GM11168 (cell line): ENCODE measurements around the gene TTC23L.

Experiments used
- in situ Hi-C: fragments of 300-500 bp; cut with MboI; formaldehyde crosslinking; loops from one replicate; pipeline ENCODE4 v1.12.0; 2022; ENCODE audit warnings: low sequenced_read_pairs; ENCODE audit not compliant: unreplicated experiment

TTC23L gene

DNA sequence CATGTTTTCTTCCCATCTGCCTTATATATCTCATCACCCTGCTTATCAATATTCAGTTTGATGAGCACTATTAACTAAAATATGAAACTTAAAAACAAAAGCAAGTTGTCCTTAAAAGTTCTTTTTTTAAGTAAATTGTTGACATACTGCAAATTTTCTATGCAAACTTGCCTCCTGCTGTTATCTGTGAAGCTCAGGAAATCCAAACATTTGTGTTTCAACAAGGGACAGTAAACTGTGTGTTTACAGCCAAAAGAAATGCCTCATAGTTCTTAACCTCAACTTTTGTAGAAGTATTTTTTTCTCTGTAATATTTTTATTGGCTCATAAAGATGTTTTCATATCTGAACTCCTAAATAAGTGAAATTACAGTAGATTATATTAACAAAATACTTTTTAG, 7.7 kb upstream of the TTC23L start:
- in situ Hi-C loops = no loop called here

DNA sequence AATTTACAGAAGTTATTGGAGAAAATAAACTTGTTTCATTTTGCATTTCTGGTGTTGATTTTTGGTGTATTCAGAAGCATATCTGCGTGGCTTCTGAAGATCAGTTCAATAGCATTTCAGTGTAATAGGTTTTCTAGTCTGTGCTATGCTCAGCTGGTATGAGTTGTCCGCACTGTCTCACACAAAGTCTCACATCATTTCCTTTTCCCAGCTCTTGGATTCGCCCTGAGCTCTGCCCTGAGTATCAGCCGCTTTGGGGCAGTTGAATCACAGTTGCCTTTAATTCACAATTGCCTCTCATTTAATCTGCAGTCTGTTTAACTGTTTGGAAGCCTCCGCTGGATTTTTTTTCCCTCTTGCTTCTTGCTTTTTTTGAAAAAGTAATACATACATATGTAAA, 6.4 kb upstream of the TTC23L start:
- in situ Hi-C loops = no loop called here

DNA sequence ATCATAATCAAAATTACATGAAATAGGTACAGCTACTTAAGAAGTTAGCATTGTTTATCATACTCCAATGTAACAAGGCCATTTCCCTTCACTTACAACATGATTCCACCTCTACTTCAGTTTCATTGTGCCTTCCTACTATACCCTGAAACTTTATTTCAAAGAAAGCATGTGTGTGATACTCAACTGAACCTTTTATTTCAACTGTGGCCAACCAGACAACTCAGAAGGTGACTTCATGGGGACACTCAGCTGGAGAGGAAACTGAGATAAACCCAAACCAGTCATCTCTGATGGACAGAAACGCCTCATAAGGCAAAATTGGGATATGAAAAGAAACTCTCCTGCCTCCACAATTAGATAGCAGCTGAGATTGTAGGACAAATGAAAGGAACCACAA, 5.9 kb upstream of the TTC23L start:
- in situ Hi-C loops = no loop called here

DNA sequence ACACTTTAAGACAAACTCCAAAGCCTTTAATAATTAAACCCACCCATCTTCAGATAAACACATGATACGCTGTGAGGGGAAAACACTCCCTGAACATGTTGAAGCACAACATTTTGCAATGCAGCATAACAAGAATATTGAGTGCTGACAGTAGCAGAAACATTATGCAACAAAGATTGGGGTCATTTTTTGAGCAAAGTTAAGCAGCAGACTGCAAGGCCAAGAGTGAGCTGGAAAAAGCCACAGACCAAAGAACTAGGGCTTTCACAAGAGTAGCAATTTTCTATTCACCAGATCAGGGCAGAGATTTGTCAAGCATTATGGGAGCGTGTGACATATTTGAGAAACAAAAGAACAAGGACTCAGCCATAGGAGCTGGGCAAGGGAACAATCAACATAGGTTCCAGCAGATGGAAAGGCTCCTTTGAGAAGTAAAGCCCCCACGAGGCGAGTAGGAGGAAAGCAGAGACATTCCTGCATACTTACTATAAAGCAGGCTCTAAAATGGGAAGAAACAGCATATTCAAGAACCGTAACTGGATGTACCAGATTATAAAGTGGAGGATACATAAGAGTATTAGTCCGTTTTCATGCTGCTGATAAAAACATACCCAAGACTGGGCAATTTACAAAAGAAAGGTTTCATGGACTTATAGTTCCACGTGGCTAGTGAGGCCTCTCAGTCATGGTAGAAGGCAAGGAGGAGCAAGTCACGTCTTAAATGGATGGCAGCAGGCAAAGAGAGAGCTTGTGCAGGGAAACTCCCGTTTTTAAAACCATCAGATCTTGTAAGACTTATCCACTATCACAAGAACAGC, 4.8 kb upstream of the TTC23L start:
- in situ Hi-C loops = no loop called here

DNA sequence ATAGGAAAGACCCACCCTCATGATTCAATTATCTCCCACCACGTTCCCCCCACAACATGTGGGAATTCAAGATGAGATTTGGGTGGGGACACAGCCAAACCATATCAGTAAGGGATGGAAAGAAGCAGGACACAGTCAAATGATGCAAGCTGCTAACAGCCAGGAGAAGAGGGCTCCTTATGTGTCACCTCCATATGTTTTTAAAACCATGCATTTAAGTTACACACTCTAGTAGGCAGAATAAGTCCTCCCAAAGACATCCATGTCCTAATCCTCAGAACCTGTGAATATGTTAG, 4.2 kb upstream of the TTC23L start:
- in situ Hi-C loops = no loop called here

DNA sequence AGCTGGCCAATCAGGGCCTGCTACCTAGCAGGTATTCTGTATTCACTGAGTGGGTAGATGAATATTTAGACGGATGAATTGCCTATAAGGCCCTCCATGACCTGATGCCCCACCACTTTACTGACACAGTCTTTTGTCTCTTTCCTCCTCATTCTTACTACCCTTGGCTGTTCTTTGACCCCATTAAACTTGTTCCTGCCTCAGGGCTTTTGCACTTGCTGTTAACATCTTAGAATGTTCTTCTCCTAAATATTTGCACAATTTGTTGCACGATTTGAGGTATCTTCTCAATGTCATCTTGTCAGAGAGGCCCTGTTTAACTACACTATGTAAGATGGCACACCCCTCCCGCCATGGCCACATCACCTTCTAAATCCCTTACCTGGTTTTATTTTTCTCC, 3.3 kb upstream of the TTC23L start:
- in situ Hi-C loops = no loop called here

DNA sequence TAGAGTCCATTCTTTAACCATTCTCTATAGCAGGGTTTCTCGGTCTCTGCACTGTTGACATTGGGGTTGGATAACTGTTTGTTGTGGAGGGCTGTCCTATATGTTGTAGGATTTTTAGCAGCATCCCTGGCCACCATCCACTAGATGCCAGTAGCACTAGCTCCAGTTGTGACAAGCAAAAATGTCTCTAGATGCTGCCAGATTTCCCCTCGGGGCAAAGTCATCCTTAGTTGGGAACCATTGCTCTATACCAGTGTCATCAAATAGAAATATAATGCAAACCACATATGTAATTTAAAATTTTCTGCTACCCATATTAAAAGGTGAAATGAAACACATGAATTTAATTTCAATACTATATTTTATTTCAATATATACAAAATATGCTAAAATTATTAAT, 2.9 kb downstream of the TTC23L start:
- in situ Hi-C loops = no loop called here

DNA sequence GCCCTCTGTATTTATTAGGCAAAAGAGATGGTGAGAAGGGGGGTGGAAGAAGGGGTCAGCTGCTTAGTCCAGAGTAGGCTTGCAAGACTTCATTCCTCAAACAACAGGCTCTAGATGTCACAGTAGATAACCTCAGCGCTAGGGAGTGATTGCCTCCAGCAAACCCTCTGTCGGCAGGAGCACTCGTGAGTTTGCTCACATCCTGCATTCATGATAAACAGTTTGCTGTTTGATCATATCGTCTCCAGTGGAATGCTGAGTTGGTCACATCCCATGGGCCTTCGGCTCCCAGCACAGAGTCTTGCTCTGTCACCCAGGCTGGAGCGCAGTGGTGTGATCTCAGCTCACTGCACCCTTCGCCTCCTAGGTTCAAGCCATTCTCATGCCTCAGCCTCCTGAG, 3.6 kb downstream of the TTC23L start:
- in situ Hi-C loops = no loop called here

DNA sequence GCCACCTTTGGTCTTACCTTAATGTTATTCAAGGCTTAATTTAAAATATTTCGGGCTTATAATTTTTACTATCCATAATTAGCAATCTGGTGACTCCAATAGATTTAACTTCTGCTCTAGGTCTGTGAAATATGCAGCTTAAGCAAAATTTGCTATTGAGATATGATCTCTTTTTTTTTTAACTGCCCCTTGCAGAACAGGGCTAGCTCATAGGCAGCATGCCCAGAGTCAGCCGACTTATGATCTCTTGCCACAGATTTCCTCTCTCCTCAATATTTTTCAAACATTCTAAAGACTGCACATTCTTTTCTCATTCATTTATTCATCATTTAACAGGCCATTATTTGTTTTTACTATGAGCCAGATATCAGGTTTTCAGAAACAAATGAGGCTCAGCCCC, 4.5 kb downstream of the TTC23L start:
- in situ Hi-C loops = no loop called here

DNA sequence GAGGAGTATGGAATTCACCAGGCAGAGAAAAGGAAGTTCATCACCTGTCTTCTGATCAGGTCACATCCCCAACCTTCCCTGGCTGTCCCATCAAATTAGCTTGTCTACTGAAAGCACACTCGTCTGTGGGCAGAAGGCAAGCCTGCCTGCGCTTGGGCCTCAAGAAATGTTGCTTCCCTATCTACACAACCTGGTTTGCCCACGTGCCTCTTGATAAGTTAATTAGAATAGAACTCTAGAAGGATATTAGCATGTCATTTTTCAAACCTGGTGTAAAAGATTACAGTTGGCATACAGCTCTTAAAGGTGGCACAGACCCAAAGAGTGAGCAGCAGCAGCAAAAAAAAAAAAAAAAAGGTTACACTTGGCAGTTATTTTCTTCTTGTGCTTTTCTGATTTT, 5.1 kb downstream of the TTC23L start:
- in situ Hi-C loops = no loop called here

DNA sequence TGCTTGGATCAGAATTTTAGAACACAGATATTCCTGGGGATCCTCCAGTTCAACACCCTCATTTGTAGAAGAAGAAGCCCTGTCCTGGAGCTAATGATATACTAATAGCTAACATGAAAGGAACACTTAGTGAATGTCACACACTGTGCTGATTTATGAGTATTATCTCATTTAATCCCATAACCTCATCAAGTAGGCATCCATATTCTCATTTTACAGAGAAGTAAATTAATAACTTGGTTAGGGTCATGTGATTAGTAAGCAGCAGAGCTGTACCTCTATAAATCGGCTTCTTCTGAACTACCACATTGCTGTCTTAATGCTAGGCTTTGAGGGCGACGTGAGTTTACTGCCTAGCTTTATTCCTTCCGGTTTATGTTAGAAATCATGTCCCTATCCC, 6.0 kb downstream of the TTC23L start:
- in situ Hi-C loops = no loop called here

DNA sequence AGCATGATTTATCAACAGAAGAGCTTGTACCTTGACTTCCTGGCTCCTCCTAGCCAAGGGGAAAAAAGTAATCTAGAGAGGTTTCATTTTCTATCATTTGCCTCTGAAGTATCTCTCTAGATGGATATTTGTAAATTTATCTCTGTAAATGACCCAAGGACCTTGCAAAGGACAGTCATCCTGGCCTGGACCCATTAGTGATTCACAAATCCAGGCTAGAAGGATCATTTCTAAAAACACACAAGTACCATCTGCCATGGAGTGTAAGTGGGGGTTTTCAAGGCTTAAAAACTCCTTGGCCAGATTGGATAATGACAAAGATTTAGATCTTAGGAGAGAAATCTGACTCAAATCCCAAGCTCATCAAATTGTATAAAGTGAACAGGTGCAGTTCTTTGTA, 8.1 kb downstream of the TTC23L start:
- in situ Hi-C loops = no loop called here

DNA sequence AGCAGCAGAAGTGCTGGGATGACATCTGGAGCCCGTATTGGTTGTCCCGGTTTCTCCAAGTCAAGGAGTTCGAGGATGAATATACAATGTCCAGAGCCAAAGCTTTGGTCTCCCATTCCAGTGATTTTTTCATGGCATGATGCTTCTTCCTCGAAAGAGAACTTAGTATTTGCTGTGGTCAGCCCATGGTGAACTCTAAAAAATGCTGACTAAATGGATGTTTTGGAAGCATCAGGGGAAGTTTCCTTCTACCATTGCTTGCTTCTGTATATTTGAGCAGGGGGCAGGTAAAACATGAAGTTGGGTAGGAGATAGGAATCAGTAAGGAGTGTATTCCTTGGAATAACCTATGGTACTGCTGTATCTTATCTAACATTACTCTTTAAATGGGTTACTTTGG, 8.6 kb downstream of the TTC23L start:
- in situ Hi-C loops = no loop called here

DNA sequence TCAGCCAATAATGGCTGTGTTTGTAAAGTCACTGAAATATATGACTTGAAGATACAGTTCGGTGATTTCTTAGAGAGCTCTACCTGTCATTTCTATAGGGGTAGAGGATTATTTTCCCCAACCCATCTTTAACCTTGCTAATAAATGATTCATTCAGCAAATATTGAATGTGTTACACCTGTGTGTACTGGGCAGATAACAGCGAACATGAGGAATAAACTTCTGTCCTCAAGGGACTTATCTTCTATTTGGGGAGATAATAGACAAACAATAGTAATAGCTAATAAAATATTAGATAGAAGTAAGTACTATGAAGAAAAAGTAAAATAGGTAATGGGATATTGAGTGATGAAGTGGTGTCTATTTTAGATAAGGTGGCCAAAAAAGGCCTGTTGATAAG, 9.3 kb downstream of the TTC23L start:
- in situ Hi-C loops = no loop called here

DNA sequence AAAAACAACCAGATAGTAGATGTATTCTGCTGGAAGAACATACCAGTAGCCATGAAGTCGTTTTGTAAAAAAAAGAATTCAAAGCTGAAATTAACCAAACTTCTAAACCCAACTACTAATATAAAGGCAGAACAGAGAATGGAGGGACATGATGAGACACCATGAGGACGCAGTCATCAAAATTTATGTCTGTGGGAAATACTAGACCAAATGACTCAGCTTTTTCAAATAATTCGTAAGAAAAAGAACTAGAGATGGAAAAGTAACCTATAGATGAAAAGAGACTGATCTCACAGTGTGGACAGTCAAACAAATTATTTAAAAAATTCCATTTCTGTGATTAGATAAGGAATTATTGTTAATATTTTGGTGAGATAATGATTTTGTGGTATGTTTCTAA, 10.3 kb downstream of the TTC23L start:
- in situ Hi-C loops = no loop called here

DNA sequence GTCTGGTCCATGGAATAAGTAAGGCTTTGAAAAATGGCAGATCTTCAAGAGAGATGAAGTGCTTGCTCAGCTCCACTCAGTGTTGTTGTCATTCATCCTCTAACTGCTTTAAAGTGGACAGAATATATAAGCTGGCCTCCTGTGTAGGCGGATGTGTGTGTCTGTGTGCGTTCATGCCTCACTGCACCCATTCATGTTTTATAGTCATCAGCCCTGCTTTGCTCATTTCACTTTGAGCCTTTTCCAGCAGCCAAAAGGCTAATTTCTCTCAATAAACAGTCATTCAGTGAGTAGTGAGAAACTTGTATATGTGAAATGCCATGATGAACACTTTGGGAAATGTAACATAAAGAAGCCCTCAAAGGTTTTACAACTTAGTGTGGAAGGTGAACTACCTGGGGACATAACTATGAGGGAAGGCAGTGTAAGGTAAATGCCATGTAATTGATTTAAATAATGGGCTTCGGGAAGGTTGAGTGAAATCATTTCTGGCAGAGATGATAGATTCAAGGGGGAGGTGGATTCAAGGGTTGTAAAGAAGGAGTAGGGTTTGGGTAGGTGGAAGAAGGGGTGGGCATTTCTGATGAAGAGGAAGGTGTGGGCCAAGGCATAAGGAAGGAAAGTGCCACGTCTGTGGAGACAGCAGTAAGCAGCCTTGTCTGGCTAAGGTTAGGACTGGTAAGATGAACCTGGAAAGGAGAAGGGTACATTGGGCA, 15.7 kb downstream of the TTC23L start:
- in situ Hi-C loops = no loop called here

DNA sequence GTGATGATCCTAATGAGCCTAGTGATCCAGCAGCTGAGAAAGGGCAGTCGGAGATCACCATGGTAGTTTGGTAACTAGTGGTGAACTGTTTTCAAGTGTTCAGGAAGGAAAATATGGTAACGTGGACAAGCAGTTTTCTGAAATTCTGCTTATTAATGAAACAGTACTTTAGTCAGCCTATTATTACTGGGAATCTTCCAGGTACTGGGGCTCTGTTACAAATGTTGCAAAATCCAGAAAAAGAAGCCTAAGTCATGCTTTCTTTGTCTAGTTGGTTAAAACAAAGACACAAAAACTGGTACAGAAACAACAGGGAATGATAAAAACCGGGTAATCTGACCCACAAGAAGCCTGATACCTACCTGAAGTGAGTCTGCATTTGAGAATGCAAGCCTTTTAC, 18.2 kb downstream of the TTC23L start:
- in situ Hi-C loops = no loop called here

DNA sequence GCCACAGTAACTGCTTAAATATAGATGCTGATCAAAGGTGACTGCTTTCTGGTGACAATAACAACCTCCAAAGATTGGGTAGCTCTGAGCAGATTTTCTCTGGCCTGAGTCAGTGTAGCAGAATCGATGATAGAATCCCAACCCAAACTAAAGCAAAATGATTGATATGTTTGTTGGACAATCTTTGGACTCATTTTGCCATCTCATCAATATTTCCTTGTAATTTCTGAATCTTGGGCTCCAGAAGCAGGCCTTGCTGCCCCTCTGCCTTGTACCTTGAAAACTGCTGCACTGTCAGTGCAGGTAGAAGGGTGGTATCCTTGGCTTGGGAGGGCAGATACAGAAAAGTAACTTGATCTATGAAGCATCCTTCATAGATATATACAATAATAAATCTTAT, 18.9 kb downstream of the TTC23L start:
- in situ Hi-C loops = no loop called here

DNA sequence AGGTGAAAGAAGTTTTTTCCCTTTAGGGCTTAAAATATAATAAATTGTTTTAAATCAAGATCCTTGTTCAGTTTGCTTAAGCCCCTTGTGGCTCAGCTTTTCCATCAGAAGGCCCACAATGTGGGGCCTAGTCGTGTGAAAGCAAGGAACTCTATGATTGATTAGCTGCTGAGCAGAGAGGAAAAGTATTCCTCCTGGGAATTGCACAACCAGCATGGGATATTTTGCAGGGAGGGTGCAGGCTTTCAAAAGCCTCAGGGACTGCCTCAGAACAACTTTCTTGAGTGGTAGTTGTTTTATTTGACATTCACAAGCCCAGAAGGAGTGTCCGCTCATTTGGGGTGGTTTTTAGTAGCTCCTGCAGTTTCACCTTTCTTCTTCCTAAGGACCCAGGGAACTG, 19.8 kb downstream of the TTC23L start:
- in situ Hi-C loops = no loop called here

DNA sequence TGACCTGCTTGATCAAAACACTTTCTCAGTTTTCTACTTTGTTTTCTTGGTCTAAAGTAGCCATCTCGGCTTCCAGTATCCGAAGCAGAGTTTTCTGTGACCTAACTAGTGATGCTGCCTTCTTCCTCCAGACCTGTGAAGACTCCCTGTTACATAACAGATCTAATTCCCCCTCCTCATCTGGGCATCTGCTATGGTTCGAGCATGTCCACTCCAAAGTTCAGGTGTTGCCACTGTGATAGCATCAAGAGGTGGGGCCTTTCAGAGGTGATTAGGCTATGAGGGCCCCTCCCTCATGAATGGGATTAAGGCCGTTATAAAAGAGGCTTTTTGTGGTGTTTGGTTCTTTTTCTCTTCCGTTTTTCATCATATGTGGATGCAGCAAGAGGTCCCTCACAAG, 20.3 kb downstream of the TTC23L start:
- in situ Hi-C loops = no loop called here

DNA sequence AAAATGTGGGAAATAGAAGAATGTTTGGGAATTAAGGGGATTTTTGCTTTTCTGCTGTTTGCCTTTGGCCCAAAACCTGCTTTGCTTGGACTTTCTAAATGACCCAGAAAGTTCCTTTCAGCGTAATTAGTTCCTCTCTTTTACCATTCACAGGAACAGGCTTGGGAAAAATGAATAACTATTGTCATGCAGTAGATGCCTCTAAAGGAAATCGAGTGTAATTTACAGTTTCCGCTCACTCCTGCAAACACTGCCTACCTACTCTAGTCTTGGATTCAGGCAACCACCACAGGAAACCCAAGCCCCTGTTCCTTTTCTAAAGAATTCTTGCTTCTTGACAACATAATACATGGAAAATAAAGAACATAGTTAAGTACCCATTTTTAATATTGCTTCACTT, 25.0 kb downstream of the TTC23L start:
- in situ Hi-C loops = no loop called here

DNA sequence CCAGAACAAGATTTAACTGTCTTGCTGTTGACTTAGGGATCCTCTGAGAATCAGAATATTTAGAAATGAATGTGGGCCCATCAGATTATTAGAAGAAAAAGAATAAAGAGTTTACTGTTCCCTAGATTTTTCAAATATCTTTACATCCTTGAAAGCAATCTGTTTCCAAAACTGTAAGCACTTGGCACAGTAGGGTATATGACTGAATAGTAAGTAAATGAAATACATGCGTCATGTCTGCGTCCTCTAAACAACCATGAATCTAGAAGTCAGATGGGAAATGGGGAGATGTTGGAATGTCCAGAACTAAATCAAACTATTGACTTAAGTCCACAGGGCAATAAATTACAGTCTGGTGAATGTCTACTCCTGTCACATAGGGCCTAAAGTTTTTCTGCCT, 26.1 kb downstream of the TTC23L start:
- in situ Hi-C loops = no loop called here
